Panc1 (cell line): ENCODE results near the gene TSPAN7. TPM values are rescaled to one million over a fixed set of nuclear protein-coding genes. Genes with fewer than 3 reads are reported as not detected.

ENCODE experiments used
- ATAC-seq: fragments of 200-7000 bp; cut with Tn5 transposase; 2 replicates; pipeline ENCODE4 v1.9.1; 2020; ENCODE audit warnings: mild to moderate bottlenecking, moderate library complexity
- BruUV-seq: library from RNA; stranded (reverse); fragments of 400-500 nt; replicated peaks from 2 replicates; lab custom pipeline; 2021; lab: Mats Ljungman, UMichigan
- CTCF ChIA-PET: fragments of 300-600 bp; sonication (Branson Sonifier 250); formaldehyde crosslinking; loops from one replicate; lab custom pipeline; 2022; ENCODE audit warnings: antibody characterized with exemption; lab: Charles Lee
- POLR2A ChIA-PET: fragments of 300-600 bp; sonication (Branson Sonifier 250); formaldehyde crosslinking; loops from one replicate; lab custom pipeline; 2022; ENCODE audit warnings: antibody characterized with exemption; lab: Charles Lee
- DNase-seq: peaks from one replicate; pipeline ENCODE4 v3.0.0-alpha.2; 2010; ENCODE audit warnings: low read depth, low spot score
- H3K27ac ChIP-seq: 2 replicates; pipeline ENCODE4 v1.5.1; 2011; ENCODE audit warnings: mild to moderate bottlenecking, low read length, inconsistent platforms
- H3K27me3 ChIP-seq: fragments of 200-500 bp; sonication (Bioruptor generic); 2 replicates; pipeline ENCODE4 v1.6.0; 2014; ENCODE audit warnings: low read length, inconsistent platforms; ENCODE audit not compliant: control insufficient read depth, insufficient read depth
- H3K36me3 ChIP-seq: fragments of 200-500 bp; sonication (Bioruptor generic); 2 replicates; pipeline ENCODE4 v1.5.1; 2014; ENCODE audit warnings: inconsistent platforms, mild to moderate bottlenecking, low read length, moderate library complexity; ENCODE audit not compliant: control insufficient read depth, insufficient read depth
- H3K4me1 ChIP-seq: 2 replicates; pipeline ENCODE4 v1.5.1; 2011; ENCODE audit warnings: inconsistent platforms, mild to moderate bottlenecking, low read length, moderate library complexity; ENCODE audit not compliant: control insufficient read depth, insufficient read depth
- H3K4me3 ChIP-seq, 2 experiments: 2 replicates each; pipeline ENCODE4 v1.5.1; 2011 to 2012; ENCODE audit warnings: low read depth in 2 of 2, low read length in 2 of 2, mild to moderate bottlenecking in 2 of 2, inconsistent platforms in 1 of 2, moderate library complexity in 1 of 2
- H3K9me3 ChIP-seq: fragments of 200-500 bp; sonication (Bioruptor generic); 2 replicates; pipeline ENCODE4 v1.5.1; 2014; ENCODE audit warnings: low read depth, mild to moderate bottlenecking, inconsistent platforms, low read length, moderate library complexity; ENCODE audit not compliant: control insufficient read depth, insufficient read depth
- SIN3A ChIP-seq: IDR thresholded peaks from 2 replicates; pipeline ENCODE4 v1.6.1; 2012; ENCODE audit warnings: low read depth, mild to moderate bottlenecking, low read length, moderate library complexity, borderline replicate concordance; ENCODE audit not compliant: insufficient read depth
- TCF7L2 ChIP-seq: IDR thresholded peaks from 2 replicates; pipeline ENCODE4 v1.6.1; 2011; ENCODE audit warnings: mild to moderate bottlenecking, low read depth, low read length, inconsistent platforms
- in situ Hi-C: cut with HindIII; loops from 2 replicates; pipeline ENCODE4 v1.10.0; 2016; ENCODE audit warnings: low sequenced_read_pairs, low pct_unique_long_range_greater_than_20kb
- intact Hi-C: fragments of 100-400 bp; cut with micrococcal nuclease; formaldehyde crosslinking; loops from one replicate; pipeline ENCODE4 v1.10.0; 2022; ENCODE audit not compliant: unreplicated experiment
- total RNA-seq: library from RNA; stranded (reverse); gene quantifications from one replicate; pipeline ENCODE4 v1.2.1, GENCODE V29; 2021; ENCODE audit not compliant: unreplicated experiment
- TF ChIP-seq, protein P1 (sequence below), 2 experiments: IDR thresholded peaks; 2 replicates each; pipeline ENCODE4 v1.6.1; 2011 to 2012; ENCODE audit warnings: low read depth in 2 of 2, control low read depth in 1 of 2, low read length in 1 of 2, mild to moderate bottlenecking in 1 of 2, moderate library complexity in 1 of 2; ENCODE audit not compliant: insufficient read depth in 1 of 2

TSPAN7 gene
- total RNA-seq, 1 experiment from 2014 or later: 0.13 TPM

DNA sequence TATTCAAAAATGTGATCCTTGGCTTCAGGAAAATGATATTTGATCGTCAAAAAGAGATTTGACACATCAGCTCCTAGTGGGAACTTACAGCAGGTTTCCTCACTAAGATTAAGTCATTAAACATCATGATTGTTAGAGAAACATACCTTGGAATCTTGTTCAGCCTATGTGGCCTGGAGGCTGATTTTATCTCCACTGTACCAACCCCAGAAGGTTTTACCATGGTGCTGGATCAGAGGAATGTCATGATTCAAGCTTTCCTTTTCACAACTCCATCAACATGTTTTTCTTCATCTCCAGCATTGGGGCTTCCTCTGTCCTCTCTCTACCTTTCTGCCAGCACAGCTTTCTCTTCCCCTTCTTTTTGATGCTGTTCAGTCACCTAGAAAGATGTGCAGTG, 171.5 kb downstream of the TSPAN7 start:
- Histone ChIP-seq H3K4me3 (no peak overlapping the region), H3K27ac (no peak overlapping the region), H3K27me3 (no peaks in the 10 kb centered on the region), H3K36me3 (no peaks in the 10 kb centered on the region), H3K9me3 (no peaks in the 10 kb centered on the region), H3K4me1 (no peaks in the 10 kb centered on the region)
- ATAC-seq (no peak), DNase-seq (no peak)
- CTCF ChIA-PET: no interaction called here
- BruUV-seq: no TSS peak
- no peak for TF ChIP-seq SIN3A
- TF ChIP-seq, protein P1, sequence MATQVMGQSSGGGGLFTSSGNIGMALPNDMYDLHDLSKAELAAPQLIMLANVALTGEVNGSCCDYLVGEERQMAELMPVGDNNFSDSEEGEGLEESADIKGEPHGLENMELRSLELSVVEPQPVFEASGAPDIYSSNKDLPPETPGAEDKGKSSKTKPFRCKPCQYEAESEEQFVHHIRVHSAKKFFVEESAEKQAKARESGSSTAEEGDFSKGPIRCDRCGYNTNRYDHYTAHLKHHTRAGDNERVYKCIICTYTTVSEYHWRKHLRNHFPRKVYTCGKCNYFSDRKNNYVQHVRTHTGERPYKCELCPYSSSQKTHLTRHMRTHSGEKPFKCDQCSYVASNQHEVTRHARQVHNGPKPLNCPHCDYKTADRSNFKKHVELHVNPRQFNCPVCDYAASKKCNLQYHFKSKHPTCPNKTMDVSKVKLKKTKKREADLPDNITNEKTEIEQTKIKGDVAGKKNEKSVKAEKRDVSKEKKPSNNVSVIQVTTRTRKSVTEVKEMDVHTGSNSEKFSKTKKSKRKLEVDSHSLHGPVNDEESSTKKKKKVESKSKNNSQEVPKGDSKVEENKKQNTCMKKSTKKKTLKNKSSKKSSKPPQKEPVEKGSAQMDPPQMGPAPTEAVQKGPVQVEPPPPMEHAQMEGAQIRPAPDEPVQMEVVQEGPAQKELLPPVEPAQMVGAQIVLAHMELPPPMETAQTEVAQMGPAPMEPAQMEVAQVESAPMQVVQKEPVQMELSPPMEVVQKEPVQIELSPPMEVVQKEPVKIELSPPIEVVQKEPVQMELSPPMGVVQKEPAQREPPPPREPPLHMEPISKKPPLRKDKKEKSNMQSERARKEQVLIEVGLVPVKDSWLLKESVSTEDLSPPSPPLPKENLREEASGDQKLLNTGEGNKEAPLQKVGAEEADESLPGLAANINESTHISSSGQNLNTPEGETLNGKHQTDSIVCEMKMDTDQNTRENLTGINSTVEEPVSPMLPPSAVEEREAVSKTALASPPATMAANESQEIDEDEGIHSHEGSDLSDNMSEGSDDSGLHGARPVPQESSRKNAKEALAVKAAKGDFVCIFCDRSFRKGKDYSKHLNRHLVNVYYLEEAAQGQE (IDR thresholded peaks at IDR 0.05; ENCODE audit: insufficient read depth in 1 of 2, low read depth in 2 of 2, low read length in 1 of 2): no peak
- TF ChIP-seq TCF7L2: no peak
- in situ Hi-C loops: no loop called here
- POLR2A ChIA-PET: no interaction called here
- intact Hi-C loops: no loop called here

Other genes with a start within 250 kb of the TSPAN7 start
- 4.0 TPM for gene RPGR, start 234.0 kb upstream of the TSPAN7 start, total RNA-seq
- gene OTC, start 208.9 kb upstream of the TSPAN7 start, total RNA-seq: not detected
- 14.0 TPM for gene MID1IP1, start 239.9 kb downstream of the TSPAN7 start, total RNA-seq